NCI-H446 (cell line): Measurements from ENCODE around the gene PCDHA5.
A peak's percentile ranks its signal among the peaks of the same experiment; 100 is the strongest.
"Not testable (repeated sequence)": the region's sequence is repeated elsewhere in the genome, so short reads cannot be mapped to it uniquely, and the experiment has no call there.

Experiments
- DNase-seq, 2 experiments: peaks; one replicate each; lab custom pipeline; 2025; lab: John Stamatoyannopoulos, UW

PCDHA5 gene

GRCh38 chr5:140821375-140822280 lies at the start of gene PCDHA5:
PCDHA5 (plus strand) TSS chr5:140821613.
- DNase-seq, result no peak

- no peak for DNase-seq
These were observed 40.9 kb upstream of the PCDHA5 start for GRCh38 chr5:140780512-140780911.

- peak in 1 of 2 experiments; percentile 61 for DNase-seq
These were observed 35.3 kb upstream of the PCDHA5 start, which contains the start of gene PCDHA1 for GRCh38 chr5:140785905-140786686. PCDHA1 (plus strand) TSS chr5:140786140.

GRCh38 chr5:140787422-140787821 lies 34.0 kb upstream of the PCDHA5 start:
- DNase-seq, result not testable (repeated sequence)

GRCh38 chr5:140787849-140788504 lies 33.4 kb upstream of the PCDHA5 start:
- DNase-seq, result not testable (repeated sequence)

- DNase-seq, result no peak
These were observed 30.3 kb upstream of the PCDHA5 start for GRCh38 chr5:140791089-140791488.

GRCh38 chr5:140794595-140795258 lies 26.7 kb upstream of the PCDHA5 start, which contains the start of gene PCDHA2:
PCDHA2 (plus strand) TSS chr5:140794852.
- peak; percentile 30 to 78 for DNase-seq

- peak; percentile 43 to 55 for DNase-seq
These were observed 26.2 kb upstream of the PCDHA5 start for GRCh38 chr5:140795259-140795641.

GRCh38 chr5:140796072-140796717 lies 25.2 kb upstream of the PCDHA5 start:
- not testable (repeated sequence) for DNase-seq

- no peak for DNase-seq
These were observed 24.7 kb upstream of the PCDHA5 start for GRCh38 chr5:140796718-140797095.

GRCh38 chr5:140800816-140801493 lies 20.5 kb upstream of the PCDHA5 start, which contains the start of gene PCDHA3:
PCDHA3 (plus strand) TSS chr5:140801057.
- no peak for DNase-seq

GRCh38 chr5:140801494-140801841 lies 19.9 kb upstream of the PCDHA5 start:
- DNase-seq, result no peak

- not testable (repeated sequence) for DNase-seq
These were observed 19.0 kb upstream of the PCDHA5 start for GRCh38 chr5:140802381-140802780.

GRCh38 chr5:140802781-140803271 lies 18.6 kb upstream of the PCDHA5 start:
- no peak for DNase-seq

GRCh38 chr5:140806834-140807775 lies 14.3 kb upstream of the PCDHA5 start, which contains the start of gene PCDHA4:
PCDHA4 (plus strand) TSS chr5:140807068.
- no peak for DNase-seq

GRCh38 chr5:140808241-140808888 lies 13.0 kb upstream of the PCDHA5 start:
- DNase-seq, result not testable (repeated sequence)

- no peak for DNase-seq
These were observed 12.5 kb upstream of the PCDHA5 start for GRCh38 chr5:140808889-140809291.

- no peak for DNase-seq
These were observed 842 bp downstream of the PCDHA5 start for GRCh38 chr5:140822281-140822629.

- DNase-seq, result not testable (repeated sequence)
These were observed 1.6 kb downstream of the PCDHA5 start for GRCh38 chr5:140822969-140823368.
